Ecto neural progenitor cell (in vitro differentiated cells): ENCODE data around the gene VGLL4.
A peak's percentile ranks its signal among the peaks of the same experiment; 100 is the strongest.

ENCODE experiments used
- DNase-seq: peaks from one replicate; pipeline ENCODE4 v3.0.0-alpha.2; 2018; ENCODE audit warnings: low spot score

Gene VGLL4

DNA sequence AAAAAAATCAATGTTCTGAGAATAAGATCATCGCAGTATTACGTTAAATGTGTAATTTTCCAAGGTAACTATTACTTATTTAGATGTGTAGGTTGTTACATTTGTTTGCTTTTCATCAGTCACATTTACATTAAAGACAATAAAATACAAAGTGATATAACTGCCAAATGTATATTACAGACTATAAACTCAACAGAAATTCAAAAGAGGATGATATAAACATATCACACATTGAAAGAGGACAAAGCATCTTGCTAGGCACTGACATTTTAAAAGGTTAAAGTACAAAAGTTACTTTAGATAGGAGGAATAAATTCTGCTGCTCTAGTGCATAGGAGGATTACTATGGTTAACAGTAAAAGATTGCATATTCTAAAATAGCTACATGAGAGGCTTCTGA, 16.1 kb downstream of the VGLL4 start:
- no peak for DNase-seq

GRCh38 chr3:11626084-11626463, 17.6 kb downstream of the VGLL4 start:
- no peak for DNase-seq

DNA sequence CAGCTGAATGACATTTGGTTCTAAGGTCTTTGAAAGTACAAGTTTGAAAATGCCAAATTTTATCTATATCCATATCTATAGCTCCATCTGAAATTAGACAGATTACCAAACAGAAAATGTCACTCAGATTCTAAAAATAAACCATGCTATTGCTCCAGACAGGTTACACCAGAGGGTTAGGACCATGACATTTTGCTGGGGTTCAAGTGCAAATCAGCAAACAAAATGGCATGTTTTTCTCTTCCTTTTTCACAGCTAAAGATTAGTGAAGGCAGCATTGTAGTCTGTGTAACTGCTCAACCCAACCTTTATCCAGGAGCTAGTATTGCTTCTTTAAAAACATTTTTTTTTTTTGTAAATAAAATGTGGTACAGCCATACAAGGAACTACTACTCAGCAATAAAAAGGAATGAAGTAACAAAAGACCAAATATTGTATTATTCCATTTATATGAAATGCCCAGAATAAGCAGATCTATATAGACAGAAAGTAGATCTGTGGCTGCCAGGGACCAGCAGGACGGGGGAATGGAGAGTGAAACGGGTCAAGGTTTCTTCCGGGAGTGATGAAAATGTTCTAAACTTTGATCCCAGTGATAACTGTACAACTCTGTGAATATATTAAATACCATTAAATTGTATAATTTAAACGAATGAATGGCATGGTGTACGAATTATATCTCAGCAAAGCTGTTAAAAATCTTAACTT, 18.2 kb downstream of the VGLL4 start:
- DNase-seq, result no peak

DNA sequence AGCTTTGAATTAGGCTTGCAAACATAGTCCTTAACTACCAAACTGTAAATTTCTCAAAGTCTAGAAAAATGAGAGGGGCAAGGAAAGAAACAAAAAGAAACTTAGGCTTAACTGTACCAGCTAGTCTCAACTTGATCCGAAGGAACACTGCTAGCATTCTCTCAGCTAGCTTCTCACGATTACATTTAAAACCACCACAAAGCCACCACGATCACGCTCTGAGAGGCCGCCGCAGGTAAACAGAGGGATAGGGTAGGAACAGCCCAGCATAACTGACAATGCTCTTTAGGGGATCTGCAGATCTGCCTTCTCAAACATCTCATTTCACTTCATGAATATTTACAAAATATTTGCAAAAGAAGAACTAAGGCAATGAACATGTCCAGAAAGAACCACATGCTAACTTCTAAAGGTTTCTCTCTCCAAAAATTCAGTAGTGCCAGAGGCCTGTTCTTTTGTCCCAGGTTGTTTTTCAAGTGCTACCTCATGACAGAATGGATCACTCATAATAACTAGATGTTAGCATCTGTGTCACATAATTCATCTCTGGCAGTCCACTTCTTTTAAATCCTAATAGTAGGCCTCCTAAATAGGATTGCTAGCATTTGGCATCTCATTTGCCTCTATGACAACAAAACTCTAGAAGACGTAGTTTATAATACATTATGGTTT, 18.9 kb downstream of the VGLL4 start:
- DNase-seq, result no peak

DNA sequence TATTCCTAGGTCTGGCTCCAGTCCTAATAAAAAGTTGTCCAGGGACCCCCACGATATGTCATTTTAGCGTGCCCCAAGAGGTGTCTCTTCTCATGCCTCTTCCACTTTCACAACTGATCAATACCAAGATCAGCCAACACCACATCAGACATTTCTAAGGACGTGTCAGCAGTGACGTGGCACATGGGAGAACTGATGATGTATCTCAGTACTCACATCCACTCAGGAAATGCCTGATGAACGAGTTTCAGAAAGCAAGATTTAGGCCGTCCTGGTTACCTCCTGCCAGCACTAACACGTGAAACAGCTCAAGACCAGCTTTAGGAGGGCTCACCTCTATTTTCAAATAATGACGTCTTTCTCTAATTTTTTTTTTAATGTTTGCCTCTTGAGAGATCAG, 19.6 kb downstream of the VGLL4 start:
- DNase-seq, result no peak

- no peak for DNase-seq
Observed at GRCh38 chr3:11622586-11623550, 20.8 kb downstream of the VGLL4 start.

DNA sequence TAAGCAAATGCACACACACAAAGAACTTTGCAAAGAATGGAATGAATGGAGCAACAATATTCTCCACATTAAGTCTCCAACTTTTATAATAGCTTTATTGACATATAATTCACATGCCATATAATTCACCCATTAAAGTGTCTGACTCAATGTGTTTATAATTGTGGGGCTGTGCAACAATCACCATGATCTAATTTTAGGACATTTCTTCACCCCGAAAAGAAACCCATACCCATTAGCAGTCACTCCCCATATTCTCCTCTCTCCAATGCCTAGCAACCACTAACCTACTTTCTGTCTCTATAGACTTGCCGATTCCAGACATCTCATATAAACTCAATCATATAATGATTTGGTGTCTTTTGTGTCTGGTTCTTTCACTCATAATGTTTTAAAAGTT, 22.6 kb downstream of the VGLL4 start:
- no peak for DNase-seq

GRCh38 chr3:11619946-11620652, 23.6 kb downstream of the VGLL4 start:
- no peak for DNase-seq

GRCh38 chr3:11619461-11619860, 24.3 kb downstream of the VGLL4 start:
- no peak for DNase-seq

DNA sequence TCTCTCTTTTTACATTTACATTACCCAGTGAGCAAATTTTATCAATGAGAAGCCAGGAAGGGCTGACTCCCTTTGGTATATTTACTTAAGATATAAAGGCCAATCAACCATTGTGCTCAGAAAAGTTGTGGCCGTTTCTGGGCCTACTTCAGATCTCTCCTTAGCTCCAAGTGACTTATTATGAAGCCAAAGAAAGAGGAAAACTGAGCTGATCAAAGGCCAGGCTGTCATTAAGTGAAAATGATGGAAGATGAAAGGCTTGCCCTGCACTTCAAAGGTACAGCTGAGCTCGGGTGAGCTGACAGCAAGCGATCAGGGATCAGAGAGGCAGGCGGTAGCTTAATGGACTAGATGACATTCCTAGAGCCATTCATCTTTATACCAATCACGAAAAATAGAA, 24.8 kb downstream of the VGLL4 start:
- DNase-seq, result no peak

- no peak for DNase-seq
Observed at GRCh38 chr3:11616551-11616950, 27.2 kb downstream of the VGLL4 start.

DNA sequence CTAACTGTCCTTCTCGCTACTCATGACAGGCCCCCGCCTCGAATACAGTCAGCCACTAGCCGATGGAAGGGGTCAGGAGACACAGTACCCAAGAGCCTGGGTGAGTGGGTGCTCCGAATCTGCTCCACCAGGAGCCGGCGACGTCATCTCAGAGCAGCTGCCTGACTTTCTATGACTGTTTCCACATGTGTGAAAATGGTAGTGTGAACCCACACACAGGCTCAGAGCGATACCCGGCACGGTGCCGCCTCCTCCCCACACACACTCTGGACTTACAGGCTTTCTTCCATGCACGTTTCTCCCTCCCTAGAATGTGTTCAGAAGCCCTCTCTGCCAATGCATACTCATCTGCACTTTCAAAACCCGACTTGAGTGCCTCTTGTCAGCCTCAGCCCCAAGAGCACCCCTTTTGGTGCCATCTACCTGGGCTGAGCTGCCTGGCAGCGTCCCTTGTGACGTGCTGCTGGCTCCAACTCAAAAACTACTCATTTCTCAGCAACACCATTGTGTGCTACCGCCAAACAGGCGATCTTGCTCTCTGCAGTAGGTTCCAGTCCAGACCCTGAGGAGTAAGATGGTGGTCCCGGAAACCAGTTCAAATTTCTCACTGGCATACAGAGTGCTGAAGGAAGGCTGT, 29.7 kb downstream of the VGLL4 start:
- DNase-seq, result no peak

DNA sequence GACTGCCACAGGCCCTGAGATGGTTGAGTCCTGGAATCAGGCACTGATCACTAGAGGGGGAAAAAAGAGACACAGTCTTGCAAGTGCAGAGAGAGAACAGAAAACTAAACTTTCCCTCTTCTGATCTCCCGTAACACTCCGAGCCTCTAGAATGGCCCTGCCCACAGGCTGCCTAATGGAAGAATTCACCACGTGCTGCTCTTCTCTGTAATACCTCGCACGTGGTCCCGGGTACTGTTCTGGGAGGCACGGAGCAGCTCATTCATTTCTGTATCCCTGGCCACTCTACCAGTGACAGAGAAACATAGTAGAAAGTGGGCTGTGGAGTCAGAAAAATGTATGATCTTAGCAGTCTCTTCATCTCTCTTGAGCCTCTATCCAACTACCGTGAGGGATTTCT, 30.4 kb downstream of the VGLL4 start:
- DNase-seq, result no peak

DNA sequence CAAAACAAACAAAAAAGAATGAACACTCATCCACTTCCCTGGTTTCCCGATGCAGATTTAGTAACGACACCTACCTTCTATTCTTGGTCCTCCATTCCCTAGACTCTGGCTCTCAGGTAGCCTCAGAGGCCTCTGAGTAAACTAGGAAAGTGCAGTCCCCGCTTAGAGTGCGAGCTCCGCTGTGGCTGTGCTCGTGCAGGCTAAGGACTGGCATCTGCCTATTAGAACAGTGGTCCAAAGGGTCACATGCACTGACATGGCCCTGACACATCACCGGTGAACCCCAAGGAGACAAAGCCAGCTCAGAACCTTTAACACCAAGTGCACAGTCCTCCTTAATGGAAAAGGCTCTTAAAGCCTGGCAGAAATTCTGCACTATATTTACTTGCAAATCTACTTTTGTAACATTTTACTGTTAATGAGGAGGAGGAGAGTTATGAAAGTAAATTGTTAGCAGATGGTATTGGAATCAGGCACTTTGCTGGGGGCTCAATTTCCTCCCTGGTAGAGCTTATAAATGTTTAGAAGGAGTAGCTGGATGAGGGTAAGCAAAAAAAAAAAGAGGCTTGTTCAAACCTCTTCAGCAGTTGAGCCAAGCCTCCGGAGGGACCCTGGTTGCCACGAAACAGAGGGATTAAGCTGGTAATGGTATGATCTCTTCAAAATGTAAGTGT, 31.1 kb downstream of the VGLL4 start:
- DNase-seq, result no peak

GRCh38 chr3:11611341-11611799, 32.3 kb downstream of the VGLL4 start:
- DNase-seq, result no peak

DNA sequence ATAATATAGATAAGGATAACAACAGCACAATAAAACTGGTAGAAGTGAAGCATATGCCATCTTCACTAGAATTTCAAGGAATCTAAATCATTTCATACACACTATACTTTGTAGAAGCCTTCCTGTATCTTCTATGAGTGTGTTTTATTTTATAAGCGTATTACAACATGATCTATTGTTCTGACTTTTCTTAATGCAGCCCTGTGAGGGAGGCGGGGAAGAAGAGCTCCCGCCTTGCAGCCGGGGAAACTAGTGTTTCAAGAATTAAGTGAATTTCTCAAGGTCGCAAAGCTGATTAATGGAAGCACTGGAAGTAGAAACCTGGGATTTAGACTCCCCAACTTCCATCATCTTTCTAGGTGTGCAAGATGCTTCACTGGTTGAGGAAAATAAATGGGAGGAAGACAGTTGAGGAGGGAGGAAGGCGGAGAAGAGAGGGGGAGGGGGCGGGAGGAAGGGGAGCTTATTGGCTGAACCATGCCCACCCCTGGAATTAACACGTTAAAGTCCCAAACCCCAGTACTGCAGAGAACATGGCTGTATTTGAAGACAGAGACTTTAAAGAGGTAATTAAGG, 32.9 kb downstream of the VGLL4 start:
- no peak for DNase-seq

DNA sequence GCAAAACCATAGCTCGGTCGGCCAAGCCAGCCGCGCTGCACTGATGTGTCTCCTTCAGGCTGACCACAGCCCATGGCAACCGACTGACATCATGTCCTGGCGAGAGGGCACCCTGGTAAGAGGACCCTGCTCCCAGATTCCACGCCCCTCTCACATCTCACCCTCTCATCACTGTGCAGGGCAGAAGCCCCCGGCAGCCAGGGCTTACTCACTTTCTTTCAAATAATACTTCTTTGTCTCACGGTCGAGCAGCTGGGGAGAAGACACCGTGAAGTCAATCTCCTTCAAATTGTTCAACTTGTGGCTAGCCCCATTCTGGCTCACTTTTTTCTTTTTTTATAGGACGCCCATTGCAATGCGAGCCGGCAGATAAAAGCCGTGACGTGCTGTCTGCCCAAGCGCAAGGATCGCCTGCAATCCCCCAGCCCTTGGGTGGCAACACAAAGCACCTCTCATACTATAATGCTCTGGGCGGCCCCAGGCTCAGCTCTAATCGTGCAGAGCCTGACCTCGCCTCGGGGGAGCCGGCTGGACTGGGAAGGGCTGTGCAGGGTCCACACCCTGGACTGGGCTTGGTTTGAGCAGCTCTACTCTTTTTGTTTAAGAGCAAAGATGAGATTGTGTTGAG, 33.6 kb downstream of the VGLL4 start:
- peak; percentile 84 for DNase-seq

- DNase-seq, result no peak
Observed at GRCh38 chr3:11609481-11609880, 34.2 kb downstream of the VGLL4 start.

DNA sequence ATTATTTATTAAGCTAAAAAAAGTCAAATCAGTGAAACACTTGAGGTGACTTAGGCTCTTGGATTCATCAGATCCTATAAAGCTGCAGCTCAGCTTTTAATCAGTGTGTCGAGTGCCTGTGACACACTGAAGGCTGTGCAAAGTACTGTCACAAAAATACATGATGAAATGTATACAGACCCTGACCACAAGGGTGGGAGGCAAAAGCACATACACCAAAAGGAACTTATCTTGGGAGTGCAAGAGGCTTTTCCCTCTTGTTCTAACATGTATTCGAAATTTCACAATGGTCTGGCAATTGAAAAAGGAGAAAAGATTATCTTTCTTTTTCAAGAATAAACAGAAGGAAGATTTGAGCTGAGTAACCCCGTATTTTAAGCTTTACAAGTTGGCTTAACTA, 35.9 kb downstream of the VGLL4 start:
- DNase-seq, result no peak

- DNase-seq, result no peak
Observed at GRCh38 chr3:11606865-11607440, 36.8 kb downstream of the VGLL4 start.
